ENCODE measurements around the gene IQCK.

IQCK gene

DNA sequence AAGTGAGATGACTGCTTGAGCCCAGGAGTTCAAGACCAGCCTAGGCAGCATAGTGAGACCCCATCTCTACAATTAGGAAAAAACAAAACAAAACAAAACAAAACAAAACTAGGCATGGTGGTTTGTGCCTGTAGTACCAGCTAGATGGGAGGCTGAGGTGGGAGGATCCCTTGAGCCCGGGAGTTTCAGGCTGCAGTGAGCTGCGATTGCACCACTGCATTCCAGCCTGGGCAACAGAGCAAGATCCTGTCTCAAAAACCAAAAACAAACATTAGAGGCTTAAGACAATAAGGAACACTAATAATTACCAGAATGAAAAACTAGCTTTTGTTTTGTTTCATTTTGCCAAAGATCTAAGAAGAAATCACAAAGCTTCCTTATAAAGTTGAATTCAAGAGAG is 97.3 kb downstream of the IQCK start:
- TF ChIP-seq, protein P1, sequence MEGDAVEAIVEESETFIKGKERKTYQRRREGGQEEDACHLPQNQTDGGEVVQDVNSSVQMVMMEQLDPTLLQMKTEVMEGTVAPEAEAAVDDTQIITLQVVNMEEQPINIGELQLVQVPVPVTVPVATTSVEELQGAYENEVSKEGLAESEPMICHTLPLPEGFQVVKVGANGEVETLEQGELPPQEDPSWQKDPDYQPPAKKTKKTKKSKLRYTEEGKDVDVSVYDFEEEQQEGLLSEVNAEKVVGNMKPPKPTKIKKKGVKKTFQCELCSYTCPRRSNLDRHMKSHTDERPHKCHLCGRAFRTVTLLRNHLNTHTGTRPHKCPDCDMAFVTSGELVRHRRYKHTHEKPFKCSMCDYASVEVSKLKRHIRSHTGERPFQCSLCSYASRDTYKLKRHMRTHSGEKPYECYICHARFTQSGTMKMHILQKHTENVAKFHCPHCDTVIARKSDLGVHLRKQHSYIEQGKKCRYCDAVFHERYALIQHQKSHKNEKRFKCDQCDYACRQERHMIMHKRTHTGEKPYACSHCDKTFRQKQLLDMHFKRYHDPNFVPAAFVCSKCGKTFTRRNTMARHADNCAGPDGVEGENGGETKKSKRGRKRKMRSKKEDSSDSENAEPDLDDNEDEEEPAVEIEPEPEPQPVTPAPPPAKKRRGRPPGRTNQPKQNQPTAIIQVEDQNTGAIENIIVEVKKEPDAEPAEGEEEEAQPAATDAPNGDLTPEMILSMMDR (IDR thresholded peaks at IDR 0.05; ENCODE audit: low read depth, low read length, missing control alignments), result no peak
- no peak for DNase-seq (ENCODE audit: extremely low read depth, low read depth)

DNA sequence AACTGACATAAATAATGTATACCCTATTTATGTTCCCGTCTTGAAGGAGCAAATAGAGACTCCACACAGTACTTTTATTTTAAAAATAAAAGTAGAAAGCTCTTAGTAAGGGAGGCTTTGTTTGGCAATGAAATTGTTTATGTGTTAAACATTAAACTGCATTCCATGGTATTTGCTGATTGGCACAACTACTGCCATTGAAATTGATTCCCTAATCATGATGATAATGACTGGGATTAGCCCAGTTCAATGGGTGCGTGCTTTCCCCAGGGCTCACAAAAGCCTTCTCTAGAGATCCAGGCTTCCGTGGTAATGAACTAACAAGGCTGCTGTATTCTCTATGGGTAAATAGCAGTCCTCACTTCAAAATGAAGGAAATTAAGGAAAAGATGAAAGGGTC is 99.1 kb downstream of the IQCK start:
- H3K4me3 ChIP-seq (replicated peaks; ENCODE audit: low read depth, low read length), result no peak overlapping the region

More for the DNA sequence above, 97.3 kb downstream of the IQCK start:
- H3K4me3 ChIP-seq (replicated peaks; ENCODE audit: low read depth, low read length), result no peak overlapping the region

DNA sequence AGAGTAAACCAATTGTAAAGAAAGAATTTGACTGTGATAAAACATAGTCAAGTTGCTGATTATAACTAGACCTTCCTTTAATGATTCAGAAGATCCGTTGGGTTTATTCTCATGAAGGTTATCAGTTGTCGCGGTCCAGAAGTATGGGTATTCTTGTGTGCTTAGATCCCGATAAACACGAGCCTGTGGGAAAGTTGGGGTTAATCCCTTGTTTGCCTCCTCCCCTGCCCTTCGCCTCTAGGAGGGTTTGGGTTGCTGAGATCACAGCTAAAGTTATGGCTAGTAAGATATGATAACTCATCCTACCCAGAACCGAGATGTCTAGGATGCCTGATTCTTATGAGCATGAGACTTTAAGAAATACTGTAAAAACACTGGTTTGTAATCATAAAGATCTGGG is 99.8 kb downstream of the IQCK start:
- H3K4me3 ChIP-seq (replicated peaks; ENCODE audit: low read depth, low read length), result no peak overlapping the region
- no peak for DNase-seq (ENCODE audit: extremely low read depth, low read depth)
- TF ChIP-seq, protein P1 (IDR thresholded peaks at IDR 0.05; ENCODE audit: low read depth, low read length, missing control alignments), result no peak

More for the DNA sequence above, 99.1 kb downstream of the IQCK start:
- TF ChIP-seq, protein P1 (IDR thresholded peaks at IDR 0.05; ENCODE audit: low read depth, low read length, missing control alignments), result no peak
- DNase-seq (ENCODE audit: extremely low read depth, low read depth), result no peak

DNA sequence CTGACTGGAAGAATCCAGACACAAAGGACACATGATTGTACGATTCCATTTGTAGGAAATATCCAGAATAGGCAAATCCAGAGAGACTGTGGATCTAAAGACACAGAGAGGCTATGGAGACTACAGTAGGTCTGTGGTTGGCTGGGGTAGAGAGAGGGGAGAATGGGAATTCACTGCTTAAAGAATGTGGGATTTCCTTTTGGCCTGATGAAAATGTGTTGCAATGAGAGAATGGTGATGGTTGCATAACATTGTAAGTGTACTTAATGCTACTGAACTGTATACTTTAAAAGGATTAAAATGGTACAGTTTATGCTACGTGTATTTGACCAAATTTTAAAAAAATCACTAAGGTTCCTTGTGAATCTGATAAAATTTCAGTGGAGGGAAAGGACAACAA is 104.5 kb downstream of the IQCK start:
- TF ChIP-seq, protein P1 (IDR thresholded peaks at IDR 0.05; ENCODE audit: low read depth, low read length, missing control alignments), result no peak
- DNase-seq (ENCODE audit: extremely low read depth, low read depth), result no peak
- H3K4me3 ChIP-seq (replicated peaks; ENCODE audit: low read depth, low read length), result no peak overlapping the region

DNA sequence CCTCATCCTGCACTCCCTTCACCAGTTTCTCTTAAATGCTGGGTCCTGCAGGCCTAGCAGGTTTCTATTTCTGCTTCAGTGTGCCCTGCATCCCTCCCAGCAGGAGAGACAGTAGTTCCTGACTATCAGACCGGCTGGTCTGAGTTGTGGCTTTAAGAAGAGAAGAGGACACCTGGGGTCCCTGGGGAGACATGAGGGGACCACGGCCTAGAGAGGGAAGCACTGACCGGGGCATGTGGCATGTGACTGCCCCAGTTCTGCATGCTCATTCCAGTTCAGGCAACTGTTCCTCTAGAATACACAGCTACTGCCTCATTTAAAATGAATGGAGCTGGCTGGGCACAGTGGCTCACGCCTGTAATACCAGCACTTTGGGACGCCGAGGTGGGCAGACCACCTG is 105.3 kb downstream of the IQCK start:
- DNase-seq (ENCODE audit: extremely low read depth, low read depth), result no peak
- TF ChIP-seq, protein P1 (IDR thresholded peaks at IDR 0.05; ENCODE audit: low read depth, low read length, missing control alignments), result no peak
- no peak overlapping the region for H3K4me3 ChIP-seq (replicated peaks; ENCODE audit: low read depth, low read length)

DNA sequence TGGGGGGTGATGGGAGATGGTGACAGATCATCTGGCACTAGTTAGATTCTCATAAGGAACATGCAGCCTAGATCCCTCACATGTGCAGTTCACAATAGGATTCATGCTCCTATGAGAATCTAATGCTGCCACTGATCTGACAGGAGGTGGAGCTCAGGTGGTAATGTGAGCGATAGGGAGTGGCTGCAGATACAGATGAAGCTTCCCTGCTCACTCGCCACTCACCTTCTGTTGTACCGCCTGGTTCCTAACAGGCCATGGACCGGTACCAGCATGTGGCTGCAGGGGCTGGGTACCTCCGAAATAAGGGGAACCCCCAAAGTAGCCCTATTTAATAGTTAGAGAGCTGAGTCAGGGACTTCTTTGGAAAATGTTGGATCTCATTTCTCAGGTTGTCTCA is 106.1 kb downstream of the IQCK start:
- no peak overlapping the region for H3K4me3 ChIP-seq (replicated peaks; ENCODE audit: low read depth, low read length)
- TF ChIP-seq, protein P1 (IDR thresholded peaks at IDR 0.05; ENCODE audit: low read depth, low read length, missing control alignments), result no peak
- no peak for DNase-seq (ENCODE audit: extremely low read depth, low read depth)

Measured in HFF-Myc (cell line).